ENCODE results near the gene OR6K2.

The OR6K2 gene

DNA sequence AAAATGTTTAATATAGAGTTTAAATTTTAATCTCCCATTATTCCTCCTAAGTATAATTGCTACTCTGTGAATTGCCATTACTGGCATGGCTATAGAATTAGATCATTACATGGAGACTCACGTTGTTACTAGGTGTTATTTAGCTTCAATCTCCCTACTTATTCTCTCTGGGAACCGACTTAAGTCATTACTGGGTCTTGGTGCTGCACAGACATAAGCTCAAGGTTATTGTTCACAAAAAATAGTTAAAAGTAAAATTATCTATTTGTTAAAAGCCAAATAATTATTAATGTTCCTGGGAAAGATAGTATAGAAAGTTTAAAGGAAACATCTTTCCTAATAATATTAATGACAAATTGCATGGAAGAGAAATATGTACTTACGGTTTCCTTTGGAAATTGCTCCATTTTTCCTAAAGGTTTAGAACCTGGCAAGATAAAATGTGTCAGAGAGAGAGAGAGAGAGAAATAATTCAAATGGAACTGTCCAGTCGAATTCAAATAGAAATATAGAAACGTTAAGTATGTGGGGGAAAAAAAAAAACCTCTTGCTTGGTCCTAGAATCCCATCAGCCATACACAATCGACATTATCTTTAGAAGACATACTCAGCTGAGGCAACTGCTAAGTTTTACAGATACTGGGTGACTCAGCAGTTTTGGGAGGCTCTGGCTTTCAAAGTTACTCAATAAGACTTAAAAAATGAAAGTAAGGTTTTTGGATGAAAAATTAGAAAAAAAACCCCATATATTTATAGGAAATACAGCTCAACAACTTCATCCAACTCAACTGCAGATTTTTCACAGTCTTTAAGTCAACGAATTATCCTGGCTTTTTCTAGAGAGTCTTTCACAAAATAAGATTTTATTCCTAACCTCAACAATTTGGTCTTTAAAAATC lies 14.1 kb downstream of the OR6K2 start, which contains the start of gene SPTA1:
TSS of gene SPTA1 (minus strand) at position 605 of the 899 bp plus-strand sequence. CDS start at position 407, 198 bp downstream.
- TF ChIP-seq, protein P1, sequence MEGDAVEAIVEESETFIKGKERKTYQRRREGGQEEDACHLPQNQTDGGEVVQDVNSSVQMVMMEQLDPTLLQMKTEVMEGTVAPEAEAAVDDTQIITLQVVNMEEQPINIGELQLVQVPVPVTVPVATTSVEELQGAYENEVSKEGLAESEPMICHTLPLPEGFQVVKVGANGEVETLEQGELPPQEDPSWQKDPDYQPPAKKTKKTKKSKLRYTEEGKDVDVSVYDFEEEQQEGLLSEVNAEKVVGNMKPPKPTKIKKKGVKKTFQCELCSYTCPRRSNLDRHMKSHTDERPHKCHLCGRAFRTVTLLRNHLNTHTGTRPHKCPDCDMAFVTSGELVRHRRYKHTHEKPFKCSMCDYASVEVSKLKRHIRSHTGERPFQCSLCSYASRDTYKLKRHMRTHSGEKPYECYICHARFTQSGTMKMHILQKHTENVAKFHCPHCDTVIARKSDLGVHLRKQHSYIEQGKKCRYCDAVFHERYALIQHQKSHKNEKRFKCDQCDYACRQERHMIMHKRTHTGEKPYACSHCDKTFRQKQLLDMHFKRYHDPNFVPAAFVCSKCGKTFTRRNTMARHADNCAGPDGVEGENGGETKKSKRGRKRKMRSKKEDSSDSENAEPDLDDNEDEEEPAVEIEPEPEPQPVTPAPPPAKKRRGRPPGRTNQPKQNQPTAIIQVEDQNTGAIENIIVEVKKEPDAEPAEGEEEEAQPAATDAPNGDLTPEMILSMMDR (IDR thresholded peaks at IDR 0.05; ENCODE audit: low read depth, low read length): no peak
- DNase-seq (ENCODE audit: extremely low read depth, low read depth): no peak

DNA sequence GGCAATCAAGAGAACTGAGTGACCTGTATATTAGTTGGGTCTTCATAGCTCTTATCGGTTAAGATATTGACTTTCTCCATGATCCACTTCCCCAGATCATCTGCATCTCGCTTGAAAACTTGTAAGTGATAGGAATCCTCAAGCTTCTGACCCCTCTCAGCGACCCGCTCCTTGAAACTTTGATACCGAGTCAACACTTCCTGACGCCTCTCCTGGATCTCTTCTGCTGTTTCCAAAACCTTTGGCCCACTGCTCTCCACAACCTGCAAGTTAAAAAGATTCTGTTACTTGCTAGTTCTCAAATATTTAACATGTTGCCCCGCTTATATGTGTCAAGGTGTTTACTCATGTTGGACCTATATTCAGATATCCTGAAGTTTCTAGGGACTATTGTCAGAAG lies 15.4 kb downstream of the OR6K2 start:
- TF ChIP-seq, protein P1 (IDR thresholded peaks at IDR 0.05; ENCODE audit: low read depth, low read length): no peak
- no peak for DNase-seq (ENCODE audit: extremely low read depth, low read depth)

GRCh38 chr1:158681606-158682005 lies 18.8 kb downstream of the OR6K2 start:
- TF ChIP-seq, protein P1 (IDR thresholded peaks at IDR 0.05; ENCODE audit: low read depth, low read length): no peak

DNA sequence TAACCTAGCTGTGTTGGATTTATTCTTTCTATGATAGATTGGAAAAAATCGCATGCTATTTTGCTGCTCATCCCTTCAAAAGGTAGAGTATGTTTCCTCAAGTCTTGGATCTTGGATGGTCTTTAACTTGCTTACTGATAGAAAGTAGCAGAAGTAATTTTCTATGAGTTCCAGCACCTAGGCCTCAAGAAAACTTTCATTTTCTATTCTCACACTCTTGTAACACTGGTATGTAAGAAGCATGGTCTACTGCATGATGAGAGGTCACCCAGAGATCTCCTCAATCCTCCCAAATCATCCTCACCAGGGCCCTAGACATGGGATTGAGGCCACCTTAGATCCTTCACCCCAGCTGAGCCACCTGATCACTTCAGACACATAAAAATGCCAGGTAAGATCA lies 21.2 kb downstream of the OR6K2 start:
- DNase-seq (ENCODE audit: extremely low read depth, low read depth): no peak
- TF ChIP-seq, protein P1 (IDR thresholded peaks at IDR 0.05; ENCODE audit: low read depth, low read length): no peak

More at GRCh38 chr1:158681606-158682005, 18.8 kb downstream of the OR6K2 start:
- no peak for DNase-seq (ENCODE audit: extremely low read depth, low read depth)

DNA sequence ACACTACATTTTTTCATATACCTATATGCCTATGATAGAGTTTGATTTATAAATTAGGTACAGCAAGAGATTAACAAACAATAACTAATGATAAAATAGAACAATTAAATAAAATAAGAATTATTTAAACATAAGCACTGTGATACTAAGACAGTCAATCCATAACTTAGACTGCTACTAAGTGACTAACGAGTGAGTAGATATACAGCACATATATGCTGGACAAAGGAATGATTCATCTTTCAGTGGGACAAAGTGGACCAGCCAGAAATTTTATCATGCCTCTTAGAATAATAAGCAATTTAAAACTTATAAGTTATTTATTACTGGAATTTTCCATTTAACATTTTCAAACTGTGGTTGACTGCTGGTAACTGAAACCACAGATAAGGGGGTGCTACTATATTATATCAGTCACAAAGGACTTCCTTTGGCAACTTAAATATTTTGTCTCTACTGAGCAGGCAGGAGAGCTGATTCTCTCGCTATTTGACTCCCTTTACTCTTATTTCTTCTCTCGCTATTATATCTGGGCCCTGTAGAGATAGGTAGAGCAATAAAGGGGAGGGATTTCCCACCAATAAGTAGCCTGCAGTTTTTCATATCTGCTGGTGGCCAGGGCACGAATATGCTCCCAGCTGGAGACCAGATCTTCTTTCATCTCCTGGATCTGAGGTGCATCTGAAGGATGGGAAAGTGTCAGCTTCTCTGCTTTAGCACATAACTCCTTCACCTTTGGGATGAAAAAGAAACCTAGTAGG lies 24.7 kb downstream of the OR6K2 start:
- TF ChIP-seq, protein P1 (IDR thresholded peaks at IDR 0.05; ENCODE audit: low read depth, low read length): no peak
- no peak for DNase-seq (ENCODE audit: extremely low read depth, low read depth)

DNA sequence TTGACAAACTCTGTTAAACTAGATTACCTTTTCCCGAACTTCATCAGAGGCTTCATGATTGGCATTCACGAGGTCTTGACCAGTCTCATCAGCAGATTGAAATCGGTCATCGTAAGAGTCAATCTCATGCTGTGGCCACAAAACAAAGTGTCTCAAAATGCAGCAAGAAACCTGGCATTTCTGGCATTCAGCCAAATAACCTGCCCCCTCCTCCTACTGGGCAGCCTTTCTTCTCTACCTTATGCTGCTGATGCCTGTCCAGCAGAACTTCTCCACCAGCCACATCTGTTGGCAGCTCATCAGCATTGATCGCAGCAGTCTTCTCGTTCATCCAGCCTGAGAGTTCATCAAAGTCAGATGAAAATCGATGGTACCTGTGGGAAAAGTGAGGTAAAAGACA lies 26.1 kb downstream of the OR6K2 start:
- DNase-seq (ENCODE audit: extremely low read depth, low read depth): no peak
- TF ChIP-seq, protein P1 (IDR thresholded peaks at IDR 0.05; ENCODE audit: low read depth, low read length): no peak

DNA sequence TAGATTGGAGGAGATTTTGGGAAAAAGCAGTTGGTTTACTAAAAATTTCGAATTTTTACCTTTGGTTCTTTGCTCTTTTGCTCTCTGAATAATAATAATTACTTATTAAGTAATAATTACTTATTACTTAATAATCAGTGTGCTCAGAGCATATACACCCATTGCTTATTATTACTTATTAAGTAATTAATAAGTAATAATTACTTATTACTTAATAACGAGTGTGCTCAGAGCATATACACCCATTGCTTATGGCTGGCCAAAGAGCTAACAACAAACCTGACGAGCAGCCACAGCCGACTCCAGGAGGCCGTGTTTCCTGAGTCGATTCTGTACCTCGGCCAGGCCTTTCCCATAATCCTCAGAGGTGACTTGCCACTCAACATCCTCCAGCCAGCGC lies 34.4 kb downstream of the OR6K2 start:
- TF ChIP-seq, protein P1 (IDR thresholded peaks at IDR 0.05; ENCODE audit: low read depth, low read length): no peak
- DNase-seq (ENCODE audit: extremely low read depth, low read depth): no peak
